ENCODE results near the gene NR1D2. TPM values are rescaled to one million over a fixed set of nuclear protein-coding genes. Genes with fewer than 3 reads are reported as not detected.

Gene NR1D2
- total RNA-seq, 1 experiment from 2014 or later = 24.0 TPM

DNA sequence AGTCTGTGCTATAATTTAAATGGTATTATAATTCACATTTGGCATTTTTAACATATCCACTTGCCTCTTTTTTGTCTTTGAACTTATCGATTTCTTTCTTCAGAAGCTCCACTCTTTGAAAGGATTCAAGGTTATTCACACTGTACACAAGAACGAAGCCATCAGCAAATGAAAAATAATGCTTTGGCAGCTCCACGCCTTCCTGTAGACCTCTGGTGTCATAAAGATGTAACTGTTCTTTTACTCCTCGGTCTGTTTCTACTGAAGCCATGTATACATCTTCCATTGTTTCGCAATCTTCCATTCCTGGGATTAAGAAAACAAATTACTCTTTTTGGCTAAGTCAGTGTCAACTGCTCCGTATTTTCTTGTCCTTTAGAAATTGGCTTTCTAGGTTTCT is 44.3 kb upstream of the NR1D2 start:
- Histone ChIP-seq H3K27ac (ENCODE audit: insufficient read length, low read depth, low read length) (no peak overlapping the region), H3K23ac (ENCODE audit: insufficient read length, low read depth, low read length) (no peak overlapping the region), H2BK20ac (ENCODE audit: low read depth, low read length, poor library complexity, severe bottlenecking) (no peak overlapping the region), H2BK12ac (ENCODE audit: insufficient read length, low read depth, low read length) (no peak overlapping the region), H3K27me3 (ENCODE audit: insufficient read depth, low read length) (no peaks in the 10 kb centered on the region), H3T11ph (ENCODE audit: low read length) (no peak overlapping the region), H3K4me2 (ENCODE audit: insufficient read depth, insufficient read length, low read length) (no peak overlapping the region), H3K14ac (ENCODE audit: insufficient read depth, low read length) (no peak overlapping the region), H3K79me1 (ENCODE audit: insufficient read depth, low read depth, low read length, poor library complexity, severe bottlenecking) (no peaks in the 10 kb centered on the region), H4K91ac (ENCODE audit: insufficient read length, low read depth, low read length) (no peak overlapping the region), H2AFZ (ENCODE audit: low read length) (no peak overlapping the region), H2AK5ac (ENCODE audit: insufficient read length, low read length) (no peak overlapping the region), H4K5ac (ENCODE audit: insufficient read length, low read depth, low read length) (no peak overlapping the region), H3K9me3 (ENCODE audit: control insufficient read depth, low read depth, low read length) (peaks cover 8% of the 10 kb centered on the region), H2BK15ac (ENCODE audit: low read depth, low read length) (no peak overlapping the region), H4K8ac (replicated peaks; ENCODE audit: insufficient read length, low read depth, low read length) (no peak overlapping the region), H3K4me1 (ENCODE audit: insufficient read depth, low read length) (no peaks in the 10 kb centered on the region), H3K79me2 (ENCODE audit: insufficient read depth, low read length) (no peaks in the 10 kb centered on the region), H2BK120ac (ENCODE audit: low read depth, low read length, poor library complexity, severe bottlenecking) (no peak overlapping the region), H3K56ac (ENCODE audit: insufficient read length, low read depth, low read length) (no peak overlapping the region), H3K18ac (ENCODE audit: insufficient read length, low read depth, low read length) (no peak overlapping the region), H4K20me1 (ENCODE audit: control insufficient read depth, insufficient read depth, insufficient read length) (no peaks in the 10 kb centered on the region), H2BK5ac (ENCODE audit: insufficient read length, low read length) (no peak overlapping the region), H3K9ac (ENCODE audit: extremely low read depth, insufficient read length, low read length) (no peak overlapping the region), H3K4ac (ENCODE audit: low read depth, low read length) (no peak overlapping the region), H3K23me2 (ENCODE audit: insufficient read length, low read depth, low read length, poor library complexity, severe bottlenecking) (no peaks in the 10 kb centered on the region)
- H3K27me3 Mint-ChIP-seq (ENCODE audit: low read depth) = no peaks in the 10 kb centered on the region
- H3K36me3 Mint-ChIP-seq (ENCODE audit: insufficient read depth in 1 of 3, low read depth in 3 of 3) = peaks cover 57 to 79% (median 72%) of the 10 kb centered on the region in 3 experiments
- no peak overlapping the region for H3K27ac Mint-ChIP-seq
- no peak for DNase-seq
- no peak overlapping the region for H3K4me3 Mint-ChIP-seq
- TF ChIP-seq, protein P1, sequence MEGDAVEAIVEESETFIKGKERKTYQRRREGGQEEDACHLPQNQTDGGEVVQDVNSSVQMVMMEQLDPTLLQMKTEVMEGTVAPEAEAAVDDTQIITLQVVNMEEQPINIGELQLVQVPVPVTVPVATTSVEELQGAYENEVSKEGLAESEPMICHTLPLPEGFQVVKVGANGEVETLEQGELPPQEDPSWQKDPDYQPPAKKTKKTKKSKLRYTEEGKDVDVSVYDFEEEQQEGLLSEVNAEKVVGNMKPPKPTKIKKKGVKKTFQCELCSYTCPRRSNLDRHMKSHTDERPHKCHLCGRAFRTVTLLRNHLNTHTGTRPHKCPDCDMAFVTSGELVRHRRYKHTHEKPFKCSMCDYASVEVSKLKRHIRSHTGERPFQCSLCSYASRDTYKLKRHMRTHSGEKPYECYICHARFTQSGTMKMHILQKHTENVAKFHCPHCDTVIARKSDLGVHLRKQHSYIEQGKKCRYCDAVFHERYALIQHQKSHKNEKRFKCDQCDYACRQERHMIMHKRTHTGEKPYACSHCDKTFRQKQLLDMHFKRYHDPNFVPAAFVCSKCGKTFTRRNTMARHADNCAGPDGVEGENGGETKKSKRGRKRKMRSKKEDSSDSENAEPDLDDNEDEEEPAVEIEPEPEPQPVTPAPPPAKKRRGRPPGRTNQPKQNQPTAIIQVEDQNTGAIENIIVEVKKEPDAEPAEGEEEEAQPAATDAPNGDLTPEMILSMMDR (conservative IDR thresholded peaks at IDR 0.05) = no peak; the same call in 2 of the 3 replicates
- no peaks in the 10 kb centered on the region for H3K4me1 Mint-ChIP-seq
- peaks cover 12 to 23% of the 10 kb centered on the region in 2 experiments for H3K9me3 Mint-ChIP-seq
- WGBS (ENCODE audit: extremely low coverage, insufficient read length, low lambda C conversion rate) = no CpG with 5 or more reads among the region's 6 CpGs
